Breast epithelium (tissue), 3 donors: ENCODE data around the gene FAM200A.

Experiments used
- POLR2A ChIP-seq: fragments of 450-650 bp; IDR thresholded peaks from one replicate; pipeline ENCODE4 v1.6.1; 2016; ENCODE audit warnings: antibody characterized with exemption, mild to moderate bottlenecking, moderate library complexity
- POLR2AphosphoS5 ChIP-seq, 3 donors: sonication (generic); formaldehyde crosslinking; IDR thresholded peaks; one replicate each; pipeline ENCODE4 v1.6.1; 2017; ENCODE audit warnings: antibody characterized with exemption in 3 of 3
- TF ChIP-seq, protein P1 (sequence below), 3 donors: fragments of 450-650 bp; IDR thresholded peaks; one replicate each; pipeline ENCODE4 v1.5.1; 2016 to 2017; ENCODE audit warnings: antibody characterized with exemption in 3 of 3, mild to moderate bottlenecking in 3 of 3, moderate library complexity in 3 of 3

DNA sequence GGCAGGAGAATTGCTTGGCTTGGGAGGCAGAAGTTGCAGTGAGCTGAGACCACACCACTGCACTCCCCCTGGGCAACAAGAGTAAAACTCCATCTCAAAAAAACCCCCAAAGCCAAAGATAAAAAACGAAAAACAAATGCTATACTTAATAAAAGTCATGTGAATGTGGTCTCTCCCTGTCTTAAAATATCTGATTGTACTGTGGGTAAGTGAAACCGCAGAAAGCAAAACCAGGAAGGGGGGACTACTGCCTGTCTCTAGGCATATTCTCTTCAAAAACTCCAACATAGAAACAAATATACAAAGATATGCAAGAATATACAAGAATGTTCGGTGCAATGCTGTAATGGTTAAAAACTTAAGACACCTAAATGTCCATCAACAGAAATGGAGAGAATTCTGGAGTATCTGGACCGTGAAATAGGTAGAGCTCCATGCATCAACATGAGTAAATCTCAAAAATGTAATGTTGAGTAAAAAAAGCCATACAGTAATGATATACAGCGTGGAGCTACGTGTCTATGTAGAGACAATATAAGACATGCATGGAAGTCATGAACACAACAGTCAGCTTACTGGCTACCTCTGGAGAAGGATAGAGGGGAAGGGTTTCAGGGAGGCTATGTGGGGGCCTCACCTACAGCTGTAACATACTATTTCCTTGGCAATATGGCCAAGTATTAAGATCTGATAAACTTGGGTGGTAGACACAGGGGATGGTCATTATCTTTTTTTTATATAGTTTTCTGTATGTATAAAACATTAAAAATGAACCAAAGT lies 54.0 kb downstream of the FAM200A start:
- TF ChIP-seq POLR2AphosphoS5 (IDR thresholded peaks at IDR 0.05) (no peak), POLR2A (no peak)
- TF ChIP-seq, protein P1, sequence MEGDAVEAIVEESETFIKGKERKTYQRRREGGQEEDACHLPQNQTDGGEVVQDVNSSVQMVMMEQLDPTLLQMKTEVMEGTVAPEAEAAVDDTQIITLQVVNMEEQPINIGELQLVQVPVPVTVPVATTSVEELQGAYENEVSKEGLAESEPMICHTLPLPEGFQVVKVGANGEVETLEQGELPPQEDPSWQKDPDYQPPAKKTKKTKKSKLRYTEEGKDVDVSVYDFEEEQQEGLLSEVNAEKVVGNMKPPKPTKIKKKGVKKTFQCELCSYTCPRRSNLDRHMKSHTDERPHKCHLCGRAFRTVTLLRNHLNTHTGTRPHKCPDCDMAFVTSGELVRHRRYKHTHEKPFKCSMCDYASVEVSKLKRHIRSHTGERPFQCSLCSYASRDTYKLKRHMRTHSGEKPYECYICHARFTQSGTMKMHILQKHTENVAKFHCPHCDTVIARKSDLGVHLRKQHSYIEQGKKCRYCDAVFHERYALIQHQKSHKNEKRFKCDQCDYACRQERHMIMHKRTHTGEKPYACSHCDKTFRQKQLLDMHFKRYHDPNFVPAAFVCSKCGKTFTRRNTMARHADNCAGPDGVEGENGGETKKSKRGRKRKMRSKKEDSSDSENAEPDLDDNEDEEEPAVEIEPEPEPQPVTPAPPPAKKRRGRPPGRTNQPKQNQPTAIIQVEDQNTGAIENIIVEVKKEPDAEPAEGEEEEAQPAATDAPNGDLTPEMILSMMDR (IDR thresholded peaks at IDR 0.05): no peak
